Breast epithelium (tissue), 4 donors: ENCODE data around the gene FKBP8. TPM values are rescaled to one million over a fixed set of nuclear protein-coding genes. Genes with fewer than 3 reads are reported as not detected.
A peak's percentile ranks its signal among the peaks of the same experiment; 100 is the strongest.
"Not testable (repeated sequence)": the region's sequence is repeated elsewhere in the genome, so short reads cannot be mapped to it uniquely, and the experiment has no call there.

Source experiments
- DNase-seq, 2 donors: peaks; one replicate each; pipeline ENCODE4 v3.0.0-alpha.2; 2019; ENCODE audit warnings: low spot score in 2 of 2
- H3K27ac ChIP-seq, 2 donors: fragments of 200-600 bp; sonication (generic) in 1 of 2; one replicate each; pipeline ENCODE4 v1.5.1; 2016 to 2019; ENCODE audit warnings: mild to moderate bottlenecking in 1 of 2
- H3K27me3 ChIP-seq, 2 donors: fragments of 200-600 bp; sonication (generic) in 1 of 2; one replicate each; pipeline versions ENCODE4 v1.5.1 to v1.6.0; 2017 to 2019; ENCODE audit warnings: control low read depth in 1 of 2, mild to moderate bottlenecking in 1 of 2
- H3K36me3 ChIP-seq: fragments of 200-600 bp; one replicate; pipeline ENCODE4 v1.5.1; 2019
- H3K4me1 ChIP-seq, 2 donors: fragments of 200-600 bp; sonication (generic); one replicate each; pipeline ENCODE4 v1.5.1; 2016 to 2019; ENCODE audit warnings: control low read depth in 1 of 2
- H3K4me3 ChIP-seq, 3 donors: fragments of 200-600 bp; sonication (generic); 1 replicate in 2 of 3; 2 replicates in 1 of 3; pipeline ENCODE4 v1.5.1; 2016 to 2019; ENCODE audit warnings: mild to moderate bottlenecking in 3 of 3, moderate library complexity in 2 of 3
- H3K9me3 ChIP-seq, 2 donors: fragments of 200-600 bp; sonication (generic) in 1 of 2; one replicate each; pipeline ENCODE4 v1.5.1; 2016 to 2019; ENCODE audit warnings: control low read depth in 1 of 2
- POLR2A ChIP-seq: fragments of 450-650 bp; IDR thresholded peaks from one replicate; pipeline ENCODE4 v1.6.1; 2016; ENCODE audit warnings: antibody characterized with exemption, mild to moderate bottlenecking, moderate library complexity
- POLR2AphosphoS5 ChIP-seq, 3 donors: sonication (generic); formaldehyde crosslinking; IDR thresholded peaks; one replicate each; pipeline ENCODE4 v1.6.1; 2017; ENCODE audit warnings: antibody characterized with exemption in 3 of 3
- intact Hi-C: fragments of 100-400 bp; cut with DNase I; formaldehyde crosslinking; loops from one replicate; pipeline ENCODE4 v1.15.1; 2023; ENCODE audit warnings: low total_unique reads
- total RNA-seq, 3 donors: library from RNA; depleted of rRNA; stranded (reverse); fragments of >200 nt; gene quantifications; one replicate each; pipeline ENCODE4 v1.1.0, GENCODE V29; 2016
- TF ChIP-seq, protein P1 (sequence below), 3 donors: fragments of 450-650 bp; IDR thresholded peaks; one replicate each; pipeline ENCODE4 v1.5.1; 2016 to 2017; ENCODE audit warnings: antibody characterized with exemption in 3 of 3, mild to moderate bottlenecking in 3 of 3, moderate library complexity in 3 of 3

Gene FKBP8
- total RNA-seq, 3 donors from 2014 or later: 214 to 336 (median 294) TPM

DNA sequence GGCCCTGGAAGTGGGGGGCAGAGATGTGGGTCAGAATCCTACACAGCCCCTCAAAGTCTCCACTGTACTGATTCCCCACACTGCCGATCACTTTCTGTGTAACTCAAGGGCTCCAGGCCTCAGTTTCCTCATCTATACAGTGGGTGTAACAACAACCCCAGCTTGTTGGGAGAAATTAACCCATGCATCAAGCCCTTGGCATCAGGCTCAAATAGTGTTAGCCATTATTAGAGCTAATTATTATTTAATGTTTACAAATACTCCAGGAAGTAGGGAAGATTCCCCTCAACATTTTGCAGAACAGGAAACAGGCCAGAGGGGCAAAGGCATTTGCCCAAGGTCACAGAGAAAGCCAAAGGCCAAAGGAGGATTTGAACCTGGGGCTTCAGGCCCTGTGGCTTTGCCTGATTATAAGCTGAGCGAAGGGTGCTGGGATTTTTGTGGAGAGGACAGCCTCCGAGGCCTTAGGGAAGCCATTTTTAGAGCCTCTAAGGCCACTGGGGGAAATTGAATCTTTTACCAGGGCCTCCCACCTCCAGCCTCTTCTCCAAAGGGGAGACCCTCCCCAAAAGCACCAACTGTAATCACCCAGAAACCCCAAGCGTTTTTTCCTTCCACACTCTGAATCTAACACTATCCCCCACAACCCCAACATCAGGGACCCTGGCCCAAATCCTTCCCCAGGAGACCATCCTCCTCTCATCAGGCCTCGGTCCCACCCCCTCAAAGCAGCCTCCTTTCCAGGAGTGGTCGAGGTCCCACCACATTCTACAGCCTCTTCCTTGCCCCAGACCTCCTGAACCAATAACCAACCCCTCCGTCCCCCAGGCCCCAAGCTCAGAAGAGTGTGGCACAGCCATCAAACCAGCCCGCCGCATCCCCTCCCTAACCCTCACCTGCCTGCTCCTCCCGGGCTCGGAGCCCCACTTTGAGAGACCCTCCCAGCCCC lies 1.1 kb downstream of the FKBP8 start:
- H3K36me3 ChIP-seq: peaks cover 5% of the 10 kb centered on the region
- H3K27ac ChIP-seq: peak overlapping the region; percentile 95 to 99
- intact Hi-C loops: no loop called here
- H3K4me1 ChIP-seq: no peaks in the 10 kb centered on the region
- H3K4me3 ChIP-seq: peak overlapping the region; percentile 76 to 94 (median 89)
- no peaks in the 10 kb centered on the region for H3K9me3 ChIP-seq
- DNase-seq: no peak
- TF ChIP-seq POLR2AphosphoS5 (IDR thresholded peaks at IDR 0.05): no peak
- TF ChIP-seq, protein P1, sequence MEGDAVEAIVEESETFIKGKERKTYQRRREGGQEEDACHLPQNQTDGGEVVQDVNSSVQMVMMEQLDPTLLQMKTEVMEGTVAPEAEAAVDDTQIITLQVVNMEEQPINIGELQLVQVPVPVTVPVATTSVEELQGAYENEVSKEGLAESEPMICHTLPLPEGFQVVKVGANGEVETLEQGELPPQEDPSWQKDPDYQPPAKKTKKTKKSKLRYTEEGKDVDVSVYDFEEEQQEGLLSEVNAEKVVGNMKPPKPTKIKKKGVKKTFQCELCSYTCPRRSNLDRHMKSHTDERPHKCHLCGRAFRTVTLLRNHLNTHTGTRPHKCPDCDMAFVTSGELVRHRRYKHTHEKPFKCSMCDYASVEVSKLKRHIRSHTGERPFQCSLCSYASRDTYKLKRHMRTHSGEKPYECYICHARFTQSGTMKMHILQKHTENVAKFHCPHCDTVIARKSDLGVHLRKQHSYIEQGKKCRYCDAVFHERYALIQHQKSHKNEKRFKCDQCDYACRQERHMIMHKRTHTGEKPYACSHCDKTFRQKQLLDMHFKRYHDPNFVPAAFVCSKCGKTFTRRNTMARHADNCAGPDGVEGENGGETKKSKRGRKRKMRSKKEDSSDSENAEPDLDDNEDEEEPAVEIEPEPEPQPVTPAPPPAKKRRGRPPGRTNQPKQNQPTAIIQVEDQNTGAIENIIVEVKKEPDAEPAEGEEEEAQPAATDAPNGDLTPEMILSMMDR (IDR thresholded peaks at IDR 0.05): no peak
- no peak for TF ChIP-seq POLR2A
- H3K27me3 ChIP-seq: no peaks in the 10 kb centered on the region

DNA sequence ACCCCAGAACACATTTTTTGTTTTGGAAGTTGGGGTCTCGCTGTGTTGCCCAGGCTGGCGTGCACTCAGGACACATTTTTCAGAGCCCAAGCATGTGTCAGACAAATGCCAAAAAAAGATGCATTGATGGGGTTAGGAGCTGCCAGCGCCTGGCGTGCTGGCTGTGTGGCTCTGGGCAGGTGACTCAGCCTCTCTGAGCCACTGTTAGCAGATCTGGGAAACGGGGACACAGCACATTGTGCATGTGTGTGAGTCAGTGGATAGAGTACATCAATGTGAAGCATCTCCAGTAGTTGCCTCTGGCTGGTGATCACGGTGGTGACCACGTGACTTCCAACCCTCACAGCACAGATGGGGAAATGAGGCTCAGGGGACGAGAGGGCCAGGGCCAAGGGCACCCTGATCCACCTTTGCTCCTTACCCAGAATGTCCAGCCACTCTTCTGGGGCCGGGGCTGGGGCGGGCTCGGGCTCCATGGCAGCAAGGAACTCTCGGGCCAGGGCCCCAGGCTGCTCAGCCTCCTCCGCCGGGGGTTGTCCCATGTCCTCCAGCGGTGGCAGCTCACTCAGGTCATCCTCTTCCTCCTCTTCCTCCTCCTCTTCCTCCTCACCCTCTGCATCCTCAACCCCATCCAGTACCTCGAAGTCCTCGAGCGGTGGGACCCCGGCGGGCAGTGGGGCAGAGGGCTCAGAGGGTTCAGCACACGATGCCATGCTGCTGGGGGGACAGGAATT lies 1.9 kb downstream of the FKBP8 start:
- Histone ChIP-seq H3K9me3 (no peaks in the 10 kb centered on the region), H3K36me3 (peaks cover 5% of the 10 kb centered on the region), H3K27ac (peak overlapping the region; percentile 54 to 95), H3K27me3 (no peaks in the 10 kb centered on the region), H3K4me3 (peak overlapping the region in 1 of 3 donors; percentile 94), H3K4me1 (no peaks in the 10 kb centered on the region)
- DNase-seq: no peak
- no peak for TF ChIP-seq POLR2A
- TF ChIP-seq, protein P1 (IDR thresholded peaks at IDR 0.05): no peak
- TF ChIP-seq POLR2AphosphoS5 (IDR thresholded peaks at IDR 0.05): no peak
- intact Hi-C loops: no loop called here

DNA sequence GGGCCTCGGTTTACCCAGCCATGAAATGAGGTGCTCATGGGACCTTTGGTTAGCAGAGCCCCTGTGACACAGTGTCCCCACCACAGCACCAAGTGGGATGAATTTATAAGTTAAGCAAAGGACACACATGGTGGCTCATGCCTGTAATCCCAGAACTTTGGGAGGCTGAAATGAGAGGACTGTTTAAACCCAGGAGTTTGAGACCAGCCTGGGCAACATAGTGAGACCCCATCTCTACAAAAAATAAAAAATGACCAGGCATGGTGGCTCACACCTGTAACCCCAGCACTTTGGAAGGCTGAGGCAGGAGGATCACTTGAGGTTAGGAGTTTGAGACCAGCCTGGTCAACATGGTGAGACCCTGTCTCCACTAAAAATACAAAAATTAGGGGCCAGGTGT lies 3.2 kb downstream of the FKBP8 start:
- H3K27me3 ChIP-seq, H3K9me3 ChIP-seq, intact Hi-C loops, H3K4me1 ChIP-seq, H3K27ac ChIP-seq, H3K4me3 ChIP-seq, DNase-seq, H3K36me3 ChIP-seq: not testable (repeated sequence)

DNA sequence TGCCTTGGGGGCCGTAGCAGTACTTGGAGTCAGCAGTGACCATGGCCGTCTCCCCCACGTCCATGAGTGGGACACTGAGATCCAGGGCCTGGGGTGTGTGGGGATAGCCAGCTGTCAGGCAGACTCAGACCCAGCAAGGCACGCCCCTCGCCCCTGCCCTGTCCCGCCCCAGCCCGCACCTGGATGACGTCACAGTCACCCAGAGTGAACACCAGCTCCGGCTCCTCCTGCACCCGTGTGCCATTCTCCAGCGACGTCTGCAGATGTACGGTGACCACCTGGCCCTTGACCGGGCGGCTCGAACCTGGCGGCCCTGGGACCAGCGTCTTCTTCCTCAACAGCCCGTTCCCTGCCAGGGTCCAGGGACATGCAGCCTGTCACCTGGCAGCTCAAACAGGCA lies 4.0 kb downstream of the FKBP8 start:
- Histone ChIP-seq H3K4me1 (no peaks in the 10 kb centered on the region), H3K4me3 (no peak overlapping the region), H3K9me3 (no peaks in the 10 kb centered on the region), H3K36me3 (peaks cover 5% of the 10 kb centered on the region), H3K27ac (no peak overlapping the region), H3K27me3 (no peaks in the 10 kb centered on the region)
- DNase-seq: no peak
- intact Hi-C loops: no loop called here
- TF ChIP-seq, protein P1 (IDR thresholded peaks at IDR 0.05): no peak
- TF ChIP-seq POLR2A: no peak
- no peak for TF ChIP-seq POLR2AphosphoS5 (IDR thresholded peaks at IDR 0.05)

DNA sequence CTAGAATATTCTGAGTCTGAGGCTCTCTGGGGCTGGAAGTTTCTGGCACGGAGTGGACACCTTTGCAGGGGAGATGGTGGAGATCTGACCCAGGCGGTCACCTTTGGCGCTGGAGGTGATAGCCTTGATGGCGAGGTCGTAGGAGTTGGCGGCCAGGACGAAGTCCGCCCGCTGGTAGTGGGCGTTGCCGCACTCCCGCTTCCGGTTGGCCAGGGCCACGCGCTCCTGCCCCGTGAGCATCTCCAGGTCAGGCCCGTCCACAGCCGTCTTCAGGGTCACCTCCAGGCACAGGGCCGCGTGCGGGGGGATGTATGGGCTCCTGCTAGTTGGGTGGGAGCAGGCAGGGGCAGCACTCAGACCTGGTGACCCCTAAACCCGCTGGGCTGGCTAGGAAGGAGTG lies 5.3 kb downstream of the FKBP8 start:
- DNase-seq: no peak
- Histone ChIP-seq H3K27me3 (no peaks in the 10 kb centered on the region), H3K36me3 (peaks cover 7% of the 10 kb centered on the region), H3K4me1 (no peaks in the 10 kb centered on the region), H3K4me3 (no peak overlapping the region), H3K9me3 (no peaks in the 10 kb centered on the region), H3K27ac (no peak overlapping the region)
- no peak for TF ChIP-seq POLR2A
- TF ChIP-seq POLR2AphosphoS5 (IDR thresholded peaks at IDR 0.05): no peak
- TF ChIP-seq, protein P1 (IDR thresholded peaks at IDR 0.05): no peak
- intact Hi-C loops: no loop called here
